T-helper 1 cell (primary cell): ENCODE results near the gene EDA2R.

ENCODE experiments used
- DNase-seq, 5 donors: peaks; one replicate each; pipeline ENCODE4 v3.0.0-alpha.2; 2012 to 2020
- total RNA-seq, 4 donors: gene quantifications; one replicate each; lab custom pipeline; 2026; lab: John Stamatoyannopoulos, UW

Gene EDA2R, protein sequence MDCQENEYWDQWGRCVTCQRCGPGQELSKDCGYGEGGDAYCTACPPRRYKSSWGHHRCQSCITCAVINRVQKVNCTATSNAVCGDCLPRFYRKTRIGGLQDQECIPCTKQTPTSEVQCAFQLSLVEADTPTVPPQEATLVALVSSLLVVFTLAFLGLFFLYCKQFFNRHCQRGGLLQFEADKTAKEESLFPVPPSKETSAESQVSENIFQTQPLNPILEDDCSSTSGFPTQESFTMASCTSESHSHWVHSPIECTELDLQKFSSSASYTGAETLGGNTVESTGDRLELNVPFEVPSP
- 0 to 0.46 (median 0.14) reads per million in 4 donors for total RNA-seq

DNA sequence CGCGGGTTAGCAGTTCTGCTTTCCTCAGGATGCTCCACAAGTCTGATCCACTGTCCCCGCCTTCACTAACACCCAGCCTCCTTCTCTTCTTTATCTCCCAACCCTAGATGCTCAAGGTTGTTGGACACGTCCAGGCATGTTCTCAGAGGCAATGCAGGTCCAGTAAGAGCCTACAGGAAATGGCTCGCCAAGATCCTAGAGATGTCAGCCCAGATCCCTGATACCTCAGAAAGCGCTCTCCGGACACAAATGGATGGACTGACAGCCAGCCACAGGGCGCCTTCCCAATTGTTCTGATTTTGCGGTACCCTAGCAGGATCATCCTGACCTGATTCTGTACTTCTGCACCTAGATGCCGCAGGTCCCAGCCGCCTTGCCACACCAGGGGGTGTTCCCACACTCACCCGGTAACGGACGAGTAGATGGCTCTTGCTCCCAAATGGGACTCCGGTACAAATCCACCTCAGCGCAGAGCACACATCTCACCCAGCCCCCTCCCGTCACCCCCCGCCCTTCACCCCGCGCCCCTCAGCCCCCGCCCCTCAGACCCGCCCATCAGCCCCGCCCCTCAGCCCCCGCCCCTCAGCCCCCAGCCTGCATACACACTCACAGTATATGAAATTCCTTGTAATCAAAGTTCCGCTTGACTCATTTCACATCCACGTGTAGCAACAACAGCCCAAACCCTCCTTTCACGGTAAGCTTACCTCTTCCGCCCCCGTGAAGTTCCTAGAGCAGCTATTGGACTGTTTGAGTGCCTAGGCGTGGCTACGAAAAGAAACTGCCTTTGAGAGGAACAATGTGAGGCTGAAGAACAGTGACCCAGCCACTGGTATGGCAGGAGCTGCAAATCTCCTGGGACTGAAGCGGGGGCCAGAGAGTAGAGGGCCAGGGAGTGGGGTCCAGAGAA is at the start of gene EDA2R:
Gene EDA2R (minus strand): TSS at position 488 of the 910 bp plus-strand sequence. CDS start 23,058 bp downstream, outside the sequence.
- DNase-seq, result peak in 1 of 5 donors; percentile 59

DNA sequence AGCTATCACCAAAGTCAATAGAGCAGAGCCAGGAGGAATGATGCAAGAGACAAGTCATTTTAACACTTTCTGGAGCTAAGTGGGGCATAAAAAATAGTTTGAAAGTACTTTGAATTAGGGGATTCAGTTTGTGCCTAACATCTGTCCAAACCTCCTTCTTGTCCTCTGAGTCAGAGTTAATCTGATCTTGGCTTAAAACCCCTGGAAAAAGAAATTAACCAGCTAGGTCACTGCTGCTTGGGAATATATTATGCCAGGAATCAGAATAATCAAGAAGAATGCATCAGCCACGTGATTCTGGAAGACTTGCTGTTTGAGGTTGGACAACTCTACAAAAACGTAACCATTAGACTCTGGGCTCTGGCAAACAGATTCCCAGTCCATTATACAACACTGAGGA is 45.3 kb upstream of the EDA2R start:
- no peak for DNase-seq

DNA sequence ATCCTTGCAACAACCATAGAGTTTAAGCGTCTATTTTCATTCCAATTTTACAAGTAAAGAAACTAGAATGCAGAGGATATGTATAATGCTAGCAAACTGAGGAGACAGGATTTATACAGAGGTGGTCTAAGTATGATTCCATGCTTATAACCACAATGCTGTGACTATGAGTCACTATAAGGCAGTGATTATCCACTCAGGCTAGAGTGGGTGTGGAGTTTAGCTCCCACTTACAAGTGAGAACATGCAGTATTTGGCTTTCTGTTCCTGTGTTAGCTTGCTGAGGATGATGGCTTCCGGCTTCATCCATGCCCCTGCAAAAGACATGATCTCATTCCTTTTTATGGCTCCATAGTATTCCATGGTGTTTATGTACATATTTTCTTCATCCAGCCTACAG is 41.6 kb upstream of the EDA2R start:
- no peak for DNase-seq

DNA sequence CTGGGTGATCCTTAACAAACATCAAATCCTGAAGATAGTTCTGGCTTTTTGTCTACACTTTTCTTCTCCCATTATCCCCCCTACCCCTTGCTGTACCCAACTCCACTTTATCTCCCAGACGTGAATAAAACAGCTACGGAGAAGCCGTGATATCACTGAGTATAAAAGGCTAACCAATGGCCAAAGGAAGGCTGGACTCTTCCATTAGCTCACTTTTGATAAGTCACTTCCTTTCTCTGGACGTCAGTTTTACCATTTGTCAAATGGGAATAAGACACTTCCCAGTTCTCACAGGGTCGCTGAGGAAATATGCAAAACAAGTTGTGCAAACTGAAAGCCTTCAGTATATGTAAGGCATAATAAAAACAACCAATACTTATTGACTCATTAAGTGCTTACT is 38.6 kb upstream of the EDA2R start:
- DNase-seq, result no peak

DNA sequence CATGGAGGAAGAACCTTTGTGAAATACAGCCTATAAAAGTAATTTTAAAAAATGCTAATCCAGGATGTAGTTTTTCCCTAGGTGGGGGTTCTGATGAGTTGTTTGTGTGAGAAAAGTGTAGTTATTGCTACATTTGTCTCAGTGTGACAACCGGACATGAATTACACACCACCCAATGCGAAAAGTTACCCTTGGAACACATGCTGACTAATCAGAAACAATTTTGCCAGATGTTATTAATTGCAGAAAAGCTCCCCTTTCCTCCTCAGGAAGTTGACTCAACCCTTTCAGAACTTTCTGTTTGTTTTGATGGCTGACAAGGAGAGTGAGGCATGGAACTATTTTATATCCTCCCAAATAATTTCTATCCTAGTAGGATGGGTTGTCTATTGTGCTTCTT is 38.1 kb upstream of the EDA2R start:
- no peak for DNase-seq

DNA sequence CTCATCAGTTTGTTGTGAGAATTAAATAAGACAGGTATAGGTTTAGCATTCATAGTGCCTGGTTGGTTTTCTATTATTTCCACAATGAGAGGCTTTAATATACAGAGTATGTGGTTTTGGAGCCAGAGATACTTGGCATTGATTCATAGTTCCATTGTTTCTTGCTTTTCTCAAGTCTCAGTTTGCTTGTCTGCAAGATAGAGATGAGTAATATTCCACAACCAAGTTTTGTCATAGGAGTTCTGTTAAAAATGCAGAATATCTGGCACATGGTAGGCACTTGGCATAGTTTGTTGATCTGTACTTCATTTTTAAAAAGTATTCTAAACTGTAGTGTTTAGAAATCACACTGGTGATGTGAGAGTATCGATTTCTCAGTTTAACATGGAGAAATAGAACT is 37.5 kb upstream of the EDA2R start:
- no peak for DNase-seq

DNA sequence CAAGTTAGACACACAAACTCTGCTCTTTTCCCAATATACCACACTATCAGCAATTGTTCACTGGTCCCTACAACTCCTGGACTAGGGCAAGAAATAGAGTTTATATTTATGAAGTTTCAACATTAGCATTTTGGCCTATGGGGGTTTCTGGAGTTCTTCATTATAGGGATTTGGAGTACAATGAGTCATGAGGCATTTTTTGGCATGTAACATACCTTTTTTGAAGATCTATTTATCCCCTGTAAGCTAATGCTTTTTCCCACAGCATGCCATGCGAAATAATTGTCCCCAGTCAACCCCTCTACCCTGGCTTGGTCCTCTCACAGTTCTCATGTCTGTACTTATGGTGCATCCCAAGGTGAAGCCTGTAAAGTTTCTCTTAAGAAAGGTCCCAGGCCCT is 36.7 kb upstream of the EDA2R start:
- no peak for DNase-seq

DNA sequence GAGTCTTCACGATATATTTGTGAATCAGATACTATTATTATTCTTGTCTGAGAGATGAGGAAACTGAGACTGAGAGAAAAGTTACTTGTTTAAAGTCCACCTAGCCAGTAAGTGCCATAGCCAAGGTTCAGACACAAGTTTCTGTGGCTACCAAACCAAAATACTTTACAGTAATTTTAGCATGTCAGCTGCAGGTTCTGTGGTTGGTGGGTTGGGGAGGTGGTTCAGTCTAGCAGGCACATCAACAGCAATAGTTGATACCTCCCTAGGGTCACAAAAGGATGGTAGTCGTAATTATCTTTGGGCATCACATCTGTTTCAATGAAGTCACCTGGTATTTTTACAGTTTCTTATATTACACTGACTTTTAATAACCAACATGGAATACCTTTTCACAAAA is 35.6 kb upstream of the EDA2R start:
- DNase-seq, result no peak

DNA sequence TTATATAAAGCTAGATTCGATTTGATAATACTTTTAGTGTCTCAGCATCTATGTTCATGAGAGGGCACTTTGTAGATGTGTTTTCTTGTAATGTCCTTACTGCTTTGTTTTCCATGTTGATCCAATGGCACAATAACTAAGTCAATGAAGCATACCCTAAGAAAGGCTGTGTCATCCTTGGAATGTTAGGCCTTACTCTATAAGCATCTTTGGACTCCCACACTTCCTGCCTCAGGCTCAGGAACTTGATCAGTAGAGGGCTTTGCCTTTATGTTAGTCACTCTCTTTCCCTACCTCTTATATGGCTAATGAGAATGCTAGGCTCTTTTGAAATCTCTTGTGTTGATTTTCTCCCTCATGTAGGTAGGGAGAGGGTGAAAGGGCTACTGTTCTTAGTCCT is 33.2 kb upstream of the EDA2R start:
- no peak for DNase-seq

DNA sequence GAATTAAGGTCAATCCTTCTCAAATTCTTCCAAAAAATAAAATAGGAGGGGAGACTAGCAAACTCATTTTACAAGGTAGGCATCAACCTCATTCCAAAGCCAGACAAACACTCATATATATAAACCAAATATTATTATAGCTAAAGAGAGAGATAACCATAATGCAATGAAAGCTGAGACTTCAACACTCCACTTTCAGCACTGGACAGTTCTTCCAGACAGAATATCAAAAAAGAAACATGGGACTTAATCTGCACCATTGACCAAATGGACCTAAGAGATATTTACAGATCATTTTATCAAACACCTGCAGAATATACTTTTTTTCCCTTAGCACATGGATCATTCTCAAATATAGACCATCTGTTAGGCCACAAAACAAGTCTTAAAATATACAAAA is 15.5 kb upstream of the EDA2R start:
- no peak for DNase-seq

DNA sequence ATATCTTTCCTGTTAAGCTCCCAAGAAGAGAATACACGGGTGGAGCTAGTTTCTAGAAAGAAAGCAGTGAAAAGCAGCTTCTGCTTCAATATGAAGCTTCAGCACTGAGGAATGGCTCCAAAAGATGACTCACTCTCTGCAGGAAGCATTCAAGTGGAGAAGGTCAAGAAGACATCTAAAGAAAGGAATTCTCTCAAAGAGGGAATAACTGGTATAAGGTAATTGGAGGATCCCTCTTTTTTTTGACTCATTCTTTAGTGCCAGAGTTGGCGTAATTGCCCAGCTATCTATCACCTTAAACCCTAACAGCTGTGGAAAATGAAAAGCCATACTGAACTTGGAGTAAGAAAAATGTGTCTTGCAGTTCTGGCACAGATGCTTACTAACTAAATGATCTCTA is 3.5 kb downstream of the EDA2R start:
- no peak for DNase-seq

DNA sequence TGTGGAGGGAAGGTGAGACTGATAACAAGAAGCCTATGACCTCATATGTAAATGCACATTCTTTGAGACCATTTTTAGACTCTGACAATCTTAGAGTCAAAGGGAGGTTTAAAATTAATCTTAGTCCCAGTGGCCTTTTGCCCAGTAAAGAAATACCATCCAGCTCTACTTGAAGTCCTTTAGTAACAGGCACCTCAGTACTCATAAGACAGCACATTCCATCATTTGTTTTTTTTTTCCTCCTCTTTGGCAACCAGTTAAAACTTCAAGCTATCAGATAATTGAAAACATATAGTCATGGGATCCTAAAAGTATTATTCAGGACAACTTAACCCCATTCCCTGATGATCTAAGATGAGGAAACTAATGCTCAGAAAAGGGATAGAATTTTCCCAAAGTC is 4.6 kb downstream of the EDA2R start:
- no peak for DNase-seq

DNA sequence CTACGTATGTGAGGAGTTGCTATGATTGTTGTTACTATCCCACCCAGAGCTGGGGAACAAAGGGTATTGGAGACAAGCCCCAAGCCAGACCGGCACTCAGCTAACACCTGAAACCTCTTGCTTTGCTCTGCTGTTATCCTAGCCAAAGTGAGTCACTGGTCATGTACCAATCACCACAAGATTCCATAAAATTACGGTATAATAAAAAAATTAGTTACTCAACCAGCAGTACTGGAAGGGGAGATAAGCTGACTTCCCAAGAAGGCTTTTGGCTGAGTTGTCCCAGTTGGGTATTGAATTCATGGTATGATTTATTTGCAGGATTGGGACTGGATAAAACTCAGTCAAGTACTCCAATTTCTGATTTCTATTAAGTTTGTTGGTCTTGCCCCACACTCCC is 5.3 kb downstream of the EDA2R start:
- DNase-seq, result no peak

DNA sequence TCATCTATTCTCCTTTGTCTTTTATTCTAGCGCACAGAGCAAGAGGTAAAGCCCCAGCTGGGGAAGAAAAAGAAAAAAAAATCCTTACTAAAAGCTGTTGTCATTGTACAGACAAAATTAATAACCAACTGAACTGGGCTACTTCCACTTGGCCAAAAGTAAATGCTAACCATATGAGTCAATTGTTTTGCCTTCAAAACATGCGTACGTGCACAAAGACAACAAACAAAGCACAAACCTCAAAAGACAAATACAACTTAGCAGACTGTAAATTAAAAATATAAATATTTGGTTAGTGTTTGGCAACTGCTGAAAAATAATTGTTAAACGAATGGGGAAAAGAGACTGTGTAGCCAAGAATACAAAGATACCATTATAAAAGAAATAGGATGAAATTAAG is 5.9 kb downstream of the EDA2R start:
- no peak for DNase-seq

DNA sequence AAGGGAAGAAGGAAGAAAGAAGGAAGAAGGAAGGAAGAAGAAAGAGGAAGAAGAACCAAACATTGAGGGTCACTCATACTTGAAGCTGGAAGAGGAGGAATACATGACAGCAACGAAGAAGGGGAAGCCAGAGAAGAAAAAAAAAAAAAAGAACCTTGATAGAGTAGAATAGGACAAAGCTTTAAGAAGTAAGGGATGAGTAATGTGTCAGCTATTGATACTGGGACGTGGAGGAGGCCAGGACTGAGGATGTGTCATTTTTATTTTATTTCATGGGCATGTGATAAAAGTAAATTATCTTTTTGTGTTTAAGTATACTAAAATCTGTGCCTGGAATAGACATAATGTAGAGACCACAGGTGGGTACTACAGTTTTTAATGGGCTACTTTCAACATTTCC is 6.4 kb downstream of the EDA2R start:
- no peak for DNase-seq

DNA sequence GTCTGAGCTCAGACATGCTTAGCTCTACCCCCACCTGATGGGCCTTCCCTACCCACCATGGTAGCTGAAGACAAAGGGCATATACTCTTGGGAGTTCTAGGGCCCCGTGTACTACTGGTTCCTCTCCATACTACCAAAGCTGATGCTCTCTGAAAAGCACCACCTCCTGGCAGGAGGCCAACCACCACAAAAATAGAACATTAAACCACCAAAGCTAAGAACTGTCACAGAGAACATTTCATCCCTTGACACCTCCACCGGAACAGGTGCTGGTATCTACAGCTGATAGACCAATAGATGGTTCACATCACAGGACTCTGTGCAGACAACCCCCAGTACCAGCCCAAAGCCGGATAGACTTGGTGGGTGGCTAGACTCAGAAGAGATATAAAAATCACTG is 13.4 kb downstream of the EDA2R start:
- no peak for DNase-seq

DNA sequence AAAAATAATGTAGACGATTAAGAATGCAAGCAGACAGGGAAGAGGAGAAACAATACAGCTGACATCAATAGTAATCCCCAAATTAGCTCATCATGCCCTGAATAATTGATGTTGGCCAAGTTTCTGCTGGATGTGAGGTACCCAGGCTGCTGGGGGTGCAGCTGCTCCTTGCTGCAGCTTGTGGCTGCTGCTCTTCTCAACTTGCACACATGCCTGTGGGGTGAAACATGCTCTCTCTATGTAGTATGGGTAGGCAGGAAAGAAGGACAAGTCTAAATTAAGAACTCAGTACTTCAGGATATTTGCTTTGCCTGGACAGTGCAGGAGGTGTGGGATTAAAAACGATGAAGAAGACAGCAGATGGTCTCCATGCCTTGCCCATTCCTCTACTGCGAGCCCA is 16.7 kb downstream of the EDA2R start:
- DNase-seq, result no peak

DNA sequence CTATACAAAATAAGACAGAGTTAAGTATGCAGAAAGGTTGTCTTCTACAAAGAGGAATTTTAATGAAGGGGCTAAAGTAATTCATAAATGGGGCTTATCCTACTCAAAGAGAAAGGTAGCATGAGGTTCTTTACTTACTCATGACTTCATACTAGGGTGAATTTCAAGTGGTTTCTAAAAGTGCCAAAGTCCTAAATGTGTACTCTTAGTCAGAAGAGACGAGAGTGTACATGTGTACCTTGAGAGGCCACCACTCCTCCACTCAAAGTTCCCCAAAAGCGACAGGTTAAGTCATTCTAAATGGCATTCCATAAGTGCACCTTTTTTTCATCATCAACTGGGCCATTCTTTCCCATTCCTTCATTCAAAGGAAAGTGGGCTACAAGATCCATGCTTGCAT is 21.9 kb downstream of the EDA2R start:
- DNase-seq, result no peak

DNA sequence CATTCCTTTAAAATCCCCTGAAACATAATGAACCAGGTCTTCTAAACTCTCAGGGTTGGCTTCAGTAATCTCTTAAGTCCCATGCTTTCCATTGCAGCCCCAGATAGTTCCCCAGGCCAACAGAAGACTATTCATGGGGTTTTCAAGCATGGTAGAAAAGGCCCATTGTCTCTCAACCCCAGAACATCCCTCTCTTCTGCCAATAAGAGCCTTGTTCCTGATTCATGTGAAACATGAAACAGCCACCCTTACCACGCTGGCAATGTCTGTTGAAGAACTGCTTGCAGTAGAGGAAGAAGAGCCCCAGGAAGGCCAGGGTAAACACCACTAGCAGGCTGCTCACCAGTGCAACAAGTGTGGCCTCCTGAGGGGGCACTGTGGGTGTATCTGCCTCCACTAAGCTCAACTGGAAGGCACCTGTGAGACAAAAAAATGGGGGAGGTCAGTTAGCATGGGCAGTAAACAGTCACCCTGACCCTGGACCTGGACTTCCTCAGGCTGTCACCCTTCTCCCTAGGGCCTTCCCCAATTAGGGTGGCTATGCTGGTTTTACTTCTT is 36.4 kb downstream of the EDA2R start:
- DNase-seq, result no peak

DNA sequence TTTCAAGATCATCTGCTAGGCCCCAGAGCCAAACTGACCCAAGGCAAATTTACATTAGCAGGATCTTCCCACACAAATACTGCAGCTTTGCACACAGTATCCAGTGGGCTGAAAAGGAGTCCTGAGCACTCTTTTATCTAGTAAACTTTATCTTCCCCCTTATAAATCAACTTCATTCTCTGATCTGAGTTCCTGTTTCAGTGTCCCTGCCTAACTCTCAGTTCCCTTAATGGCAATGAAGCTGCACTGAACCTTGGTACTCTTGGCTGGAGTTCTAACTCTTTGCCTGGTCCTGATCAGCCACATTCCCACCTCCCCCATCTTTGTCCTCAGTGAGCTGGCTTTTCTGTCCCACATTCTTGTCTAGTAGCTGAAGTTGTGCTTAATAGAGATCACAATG is 37.4 kb downstream of the EDA2R start:
- DNase-seq, result no peak

DNA sequence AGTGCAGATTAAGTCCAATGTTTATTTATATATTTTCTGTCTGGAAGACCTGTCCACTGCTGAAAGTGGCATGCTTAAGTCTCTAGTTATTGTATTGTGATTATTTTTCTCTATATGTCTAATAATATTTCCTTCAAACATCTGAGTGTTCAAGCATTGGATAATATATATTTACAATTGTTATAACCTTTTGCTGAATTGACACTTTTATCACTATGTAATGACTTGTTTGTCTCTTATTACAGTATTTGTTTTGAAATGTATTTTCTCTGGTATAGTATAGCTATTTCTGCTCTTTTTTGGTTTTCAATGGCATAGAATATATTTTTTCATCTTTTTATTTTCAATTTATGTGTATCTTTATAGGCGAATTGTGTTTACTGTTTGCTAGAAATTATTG is 59.7 kb downstream of the EDA2R start:
- no peak for DNase-seq

DNA sequence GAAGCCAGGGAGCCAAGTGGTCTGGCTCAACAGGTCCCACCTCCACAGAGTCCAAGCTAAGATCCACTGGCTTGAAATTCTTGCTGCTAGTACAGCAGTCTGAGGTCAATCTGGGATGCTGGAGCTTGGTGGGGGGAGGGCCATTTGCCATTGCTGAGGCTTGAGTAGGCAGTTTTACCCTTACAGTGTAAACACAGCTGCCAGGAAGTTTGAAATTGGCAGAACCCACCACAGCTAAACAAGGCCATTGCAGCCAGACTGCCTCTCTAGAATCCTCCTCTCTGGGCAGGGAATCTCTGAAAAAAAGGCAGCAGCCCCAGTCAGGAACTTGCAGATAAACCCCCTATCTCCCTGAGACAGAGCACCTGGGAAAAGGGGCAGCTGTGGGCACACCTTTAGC is 84.9 kb downstream of the EDA2R start:
- no peak for DNase-seq

DNA sequence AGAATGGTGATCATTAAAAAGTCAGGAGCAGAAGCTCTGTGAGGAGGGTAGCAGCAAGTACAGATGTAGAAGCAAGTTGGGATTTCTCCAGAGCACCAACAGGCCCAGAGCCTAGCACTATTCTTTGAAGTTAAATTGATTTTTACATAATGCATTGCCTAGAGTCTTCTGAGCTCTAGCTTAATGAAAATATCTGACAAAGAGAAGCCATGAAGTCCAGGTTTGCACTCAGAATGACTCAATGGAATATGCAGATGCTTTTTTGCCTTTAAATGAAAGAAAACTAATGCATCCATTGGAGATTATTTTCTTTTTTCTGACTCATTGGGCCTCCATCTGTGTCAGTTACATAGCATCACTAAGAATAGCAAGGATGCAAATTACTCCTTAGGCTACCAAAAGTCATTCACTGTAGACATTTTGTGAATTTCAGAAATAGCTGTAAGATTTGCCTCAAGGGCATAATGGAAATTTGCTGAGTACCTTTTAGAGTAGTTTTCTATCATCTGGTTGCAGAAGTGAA is 91.0 kb downstream of the EDA2R start:
- no peak for DNase-seq
